GM21825 (cell line): Measurements from ENCODE around the gene CIT.
"Not testable (repeated sequence)": the region's sequence is repeated elsewhere in the genome, so short reads cannot be mapped to it uniquely, and the experiment has no call there.

Source experiments
- ATAC-seq: cut with Tn5 transposase; IDR thresholded peaks from one replicate; pipeline ENCODE4 v1.9.1; 2021; ENCODE audit warnings: mild to moderate bottlenecking, moderate library complexity; ENCODE audit not compliant: unreplicated experiment

The CIT gene

DNA sequence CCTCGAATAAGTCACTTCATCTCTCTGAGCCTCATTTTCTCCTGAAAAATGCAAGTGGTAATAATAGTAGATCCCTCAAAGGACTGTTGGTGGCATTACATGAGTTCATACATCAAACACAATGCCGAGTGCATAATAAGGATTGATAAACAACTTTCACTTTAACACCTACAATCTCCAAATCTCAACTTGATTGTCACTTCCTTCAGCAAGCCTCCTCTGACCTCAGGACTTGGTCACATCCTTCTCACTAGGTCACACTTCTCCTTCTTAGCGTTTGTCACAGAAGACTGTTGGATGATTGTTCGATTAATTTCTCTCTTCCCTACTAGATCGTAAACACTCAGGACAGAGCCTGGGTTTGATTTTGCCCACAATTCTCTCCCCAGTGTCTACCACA, 217.0 kb downstream of the CIT start:
- ATAC-seq = no peak

DNA sequence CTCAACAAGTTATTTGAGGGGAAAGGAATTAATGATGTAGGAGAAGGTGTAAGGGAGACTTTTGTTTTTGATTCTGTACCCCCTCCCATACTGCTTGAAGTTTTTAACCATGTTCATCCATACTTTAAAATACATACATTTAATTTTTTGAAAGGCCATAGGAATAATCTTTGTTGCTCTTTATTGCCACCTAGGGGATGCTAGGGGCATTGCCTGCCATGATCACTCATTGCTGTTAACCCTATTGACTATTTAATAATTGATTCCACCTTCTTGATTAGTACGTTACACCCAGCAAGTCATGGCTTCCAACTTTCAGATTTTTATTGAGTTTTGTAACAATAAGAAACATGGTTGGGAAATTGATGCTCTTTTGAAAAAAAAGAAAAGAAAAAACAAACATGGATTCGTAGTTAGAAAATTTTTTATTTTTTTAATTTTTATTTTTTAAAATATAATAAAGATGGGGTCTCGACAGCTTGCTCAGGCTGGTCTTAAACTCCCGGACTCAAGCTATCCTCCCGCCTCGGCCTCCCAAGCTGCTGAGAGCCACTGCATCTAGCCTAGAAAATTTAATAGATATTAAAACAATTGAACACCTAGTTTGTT, 217.7 kb downstream of the CIT start:
- ATAC-seq = no peak

DNA sequence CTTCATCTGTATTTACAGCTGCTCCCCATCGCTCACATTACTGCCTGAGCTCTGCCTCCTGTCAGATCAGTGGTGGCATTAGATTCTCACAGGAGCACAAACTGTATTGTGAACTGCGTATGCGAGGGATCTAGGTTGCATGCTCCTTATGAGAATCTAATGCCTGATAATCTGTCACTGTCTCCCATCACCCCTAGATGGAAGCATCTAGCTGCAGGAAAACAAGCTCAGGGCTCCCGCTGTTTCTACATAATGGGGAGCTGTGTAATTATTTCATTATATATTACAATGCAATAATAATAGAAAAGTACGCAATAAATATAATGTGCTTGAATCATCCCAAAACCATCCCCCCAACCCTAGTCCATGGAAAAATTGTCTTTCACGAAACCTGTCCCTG, 219.0 kb downstream of the CIT start:
- ATAC-seq = not testable (repeated sequence)

DNA sequence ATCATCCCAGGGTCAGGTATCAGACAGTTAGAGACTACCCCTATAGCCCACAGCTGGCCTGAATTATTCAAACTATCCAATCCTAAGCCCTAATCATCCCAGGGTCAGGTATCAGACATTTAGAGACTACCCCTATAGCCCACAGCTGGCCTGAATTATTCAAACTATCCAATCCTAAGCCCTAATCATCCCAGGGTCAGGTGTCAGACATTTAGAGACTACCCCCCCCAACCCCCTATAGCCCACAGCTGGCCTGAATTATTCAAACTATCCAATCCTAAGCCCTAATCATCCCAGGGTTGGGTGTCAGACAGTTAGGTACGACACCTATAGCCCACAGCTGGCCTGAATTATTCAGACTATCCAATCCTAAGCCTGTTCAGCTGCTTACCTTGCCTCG, 220.1 kb downstream of the CIT start:
- ATAC-seq = not testable (repeated sequence)

DNA sequence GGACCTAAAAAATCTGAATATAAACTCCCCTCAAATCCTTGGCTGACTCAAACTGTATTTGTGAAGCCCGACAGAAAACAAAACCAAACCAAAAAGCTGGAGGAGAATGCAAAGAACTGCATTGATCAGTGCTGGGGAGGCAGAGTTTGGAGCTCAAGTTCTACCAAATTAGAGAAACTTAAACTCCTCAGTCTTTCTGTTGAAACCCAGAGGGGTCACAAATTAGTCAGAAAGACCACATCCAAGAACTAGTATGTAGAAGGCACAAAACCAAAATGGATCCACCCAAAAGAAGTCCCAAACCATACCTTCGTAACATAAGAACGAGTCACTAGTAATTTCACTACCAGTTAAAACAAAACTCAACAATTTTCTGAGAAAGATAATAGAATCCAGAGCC, 224.5 kb downstream of the CIT start:
- no peak for ATAC-seq

DNA sequence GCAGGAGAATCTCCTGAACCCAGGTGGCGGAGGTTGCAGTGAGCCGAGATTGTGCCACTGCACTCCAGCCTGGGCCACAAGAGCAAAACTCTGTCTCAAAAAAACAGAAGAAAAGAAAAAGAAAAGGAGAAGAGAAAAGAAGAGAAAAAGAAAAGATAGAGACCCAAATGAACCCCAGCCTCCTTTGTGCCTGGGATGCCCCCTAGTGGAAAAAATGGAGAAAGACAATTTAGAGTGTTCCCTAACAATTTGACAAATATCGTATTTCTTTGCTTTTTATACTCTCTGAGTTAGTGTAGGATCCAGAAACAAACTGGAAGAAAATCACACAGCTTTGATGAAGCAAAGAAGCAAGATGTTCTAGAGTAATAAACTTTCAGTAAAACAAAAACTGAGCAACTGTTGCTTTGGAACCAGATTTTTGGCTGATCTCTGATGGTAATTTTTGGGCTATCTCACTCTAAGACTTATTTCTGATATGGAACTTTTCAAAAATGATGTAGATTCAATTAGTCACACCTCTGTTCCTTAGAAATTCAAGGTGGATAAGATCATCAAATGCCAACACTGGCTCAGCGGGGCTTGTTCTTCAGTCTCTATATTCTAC, 227.8 kb downstream of the CIT start:
- no peak for ATAC-seq

DNA sequence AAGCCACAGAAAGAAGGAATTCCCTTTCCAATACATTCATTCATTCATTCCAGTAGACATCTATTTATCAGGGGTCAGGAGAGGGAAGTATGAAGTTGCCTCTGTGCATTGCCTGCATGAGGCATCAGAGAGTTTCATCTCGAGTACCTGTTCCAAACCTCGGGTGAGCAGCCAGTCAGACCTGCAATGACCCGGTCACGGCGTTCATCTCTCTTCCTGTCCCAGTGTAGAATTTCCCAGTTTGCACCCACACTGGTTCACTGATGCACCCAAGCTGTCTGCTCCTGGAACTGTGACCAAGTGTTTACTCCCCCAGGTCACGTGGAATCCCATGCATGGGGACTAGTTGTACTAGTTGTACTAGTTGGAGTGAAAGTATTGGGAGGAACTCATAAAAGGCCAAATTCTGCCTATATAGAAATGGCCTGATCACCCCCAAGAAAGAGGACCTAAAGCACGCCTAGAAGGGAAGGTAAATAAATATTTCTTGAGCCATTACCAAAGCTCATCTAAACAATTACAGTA, 231.5 kb downstream of the CIT start:
- ATAC-seq = no peak

DNA sequence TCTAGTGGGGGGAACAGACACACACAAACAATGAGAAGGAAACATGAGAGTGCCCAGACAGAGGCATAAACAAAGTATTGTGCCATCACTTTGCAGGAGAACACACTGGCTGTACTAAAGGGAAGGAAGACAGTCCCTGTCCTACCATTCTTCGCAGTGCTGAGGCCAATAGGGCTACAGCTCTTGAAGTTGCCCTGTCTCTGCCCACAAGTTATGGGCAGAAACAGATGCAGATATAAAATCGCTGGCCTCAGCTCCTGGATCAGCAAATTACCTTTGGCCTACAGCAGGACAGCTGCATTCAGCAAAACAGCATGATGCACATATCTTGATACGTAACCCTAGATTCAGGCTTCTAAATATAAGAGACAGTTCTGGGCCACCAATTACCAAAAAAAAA, 232.2 kb downstream of the CIT start:
- ATAC-seq = no peak

DNA sequence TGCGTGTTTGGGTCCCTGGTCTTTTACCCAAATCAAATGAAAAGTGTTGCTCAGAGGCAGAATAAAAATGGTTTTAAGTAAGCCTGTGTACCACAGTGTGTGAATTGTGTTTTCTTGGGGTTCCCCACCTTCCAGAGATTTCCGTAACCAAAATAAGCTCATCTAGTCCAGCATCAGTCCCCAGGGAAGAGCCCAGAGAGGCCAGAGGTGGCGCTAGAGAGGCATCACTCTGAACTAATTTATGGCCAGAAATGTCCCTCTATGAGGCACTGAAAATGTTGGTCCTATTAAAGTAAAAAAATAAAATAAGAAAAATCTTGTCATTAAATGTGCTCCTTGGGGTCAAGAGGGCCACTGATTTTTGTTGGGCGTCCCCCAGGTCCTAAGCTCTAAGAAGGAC, 234.1 kb downstream of the CIT start:
- ATAC-seq = no peak
